Stimulated activated CD4-positive, alpha-beta T cell treated with anti-CD3 and anti-CD28 coated beads, TNF-alpha, amount 100 ng/mL, for 1 hour (primary cell): ENCODE measurements around the gene SORCS1.
"Not testable (repeated sequence)": the region's sequence is repeated elsewhere in the genome, so short reads cannot be mapped to it uniquely, and the experiment has no call there.

Source experiments
- DNase-seq, 3 donors: peaks; one replicate each; pipeline ENCODE4 v3.0.0-alpha.2; 2020; ENCODE audit warnings: low read depth in 3 of 3, low spot score in 1 of 3

The SORCS1 gene

DNA sequence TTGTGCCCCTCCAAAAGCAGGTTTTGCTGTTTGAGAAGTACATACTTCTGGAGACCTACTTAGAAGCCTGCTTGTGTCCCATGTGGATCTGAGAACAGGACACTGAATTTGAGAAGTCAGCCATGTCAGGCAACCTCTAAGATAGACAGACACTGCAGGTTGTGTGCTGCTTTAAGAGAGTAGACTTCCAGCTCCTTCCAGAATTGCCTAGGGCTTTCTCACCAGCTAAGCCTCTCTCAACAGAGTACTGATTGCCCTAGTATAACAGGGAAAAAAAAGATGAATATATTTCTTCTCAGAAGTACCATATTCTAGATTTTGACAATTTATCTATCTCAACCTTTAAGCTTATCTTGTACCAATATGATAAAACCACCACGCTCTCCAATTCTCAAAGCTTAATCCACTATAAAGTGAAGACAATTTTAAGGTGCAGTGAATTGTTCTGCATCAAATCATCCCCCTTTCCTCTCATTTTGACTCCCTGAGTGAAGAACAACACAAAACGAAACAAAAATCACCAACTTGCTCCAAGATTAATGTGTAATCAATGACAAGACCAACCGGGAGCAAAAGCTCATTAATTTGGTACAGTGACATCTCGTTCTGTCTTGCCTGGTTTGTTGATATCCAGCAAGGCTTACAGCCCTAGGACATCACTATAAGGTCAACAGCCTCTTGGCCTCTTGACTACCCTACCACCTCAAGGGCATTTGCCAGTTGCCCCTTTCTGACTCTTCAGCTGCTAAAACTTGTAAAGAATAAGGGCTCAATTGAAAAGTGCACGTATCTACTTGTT lies 214.6 kb downstream of the SORCS1 start:
- no peak for DNase-seq

DNA sequence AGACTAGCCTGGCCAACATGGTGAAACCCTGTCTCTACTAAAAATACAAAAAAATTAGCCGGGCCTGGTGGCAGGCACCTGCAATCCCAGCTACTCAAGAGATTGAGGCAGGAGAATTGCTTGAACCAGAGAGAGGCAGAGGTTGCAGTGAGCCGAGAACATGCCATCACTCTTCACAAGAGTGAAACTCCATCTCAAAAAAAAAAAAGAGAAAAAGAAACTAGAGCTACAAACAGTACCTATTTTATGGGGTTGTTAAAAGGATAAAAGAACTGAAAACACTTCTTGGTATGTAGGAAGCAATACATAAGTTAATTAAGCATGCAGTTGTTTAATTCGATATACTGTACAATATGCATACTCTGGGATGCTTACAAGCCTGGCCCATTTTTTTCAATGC lies 216.9 kb downstream of the SORCS1 start:
- no peak for DNase-seq

DNA sequence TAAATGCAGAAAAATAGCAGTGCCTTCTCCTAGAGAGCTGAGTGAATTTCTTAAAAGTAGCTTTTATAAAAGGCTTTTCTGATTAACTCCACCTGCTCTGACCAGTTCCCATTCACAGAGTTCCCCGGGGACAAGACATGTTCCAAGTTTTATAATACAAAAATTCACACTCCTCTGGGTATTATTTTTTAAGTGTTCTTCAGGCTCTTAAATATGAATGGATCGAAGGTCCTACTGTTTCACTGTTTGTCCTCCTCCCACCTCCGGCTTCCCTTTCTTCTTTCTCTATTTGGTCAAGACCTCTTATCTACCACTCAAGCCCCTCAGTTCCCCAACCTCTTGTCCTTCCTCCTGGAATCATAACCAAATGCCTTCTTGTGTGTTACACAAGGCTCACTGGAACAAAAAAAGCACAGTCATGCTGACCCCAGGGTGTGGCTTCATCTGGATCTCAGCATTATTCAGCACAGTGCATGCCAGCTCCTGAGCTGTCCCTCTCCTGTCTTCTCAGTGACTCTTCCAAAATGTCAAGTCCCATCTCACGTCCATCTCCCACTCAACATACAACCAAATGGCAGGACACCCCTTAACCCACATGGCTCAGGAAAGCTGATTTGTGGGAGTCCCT lies 222.4 kb downstream of the SORCS1 start:
- DNase-seq, result no peak

DNA sequence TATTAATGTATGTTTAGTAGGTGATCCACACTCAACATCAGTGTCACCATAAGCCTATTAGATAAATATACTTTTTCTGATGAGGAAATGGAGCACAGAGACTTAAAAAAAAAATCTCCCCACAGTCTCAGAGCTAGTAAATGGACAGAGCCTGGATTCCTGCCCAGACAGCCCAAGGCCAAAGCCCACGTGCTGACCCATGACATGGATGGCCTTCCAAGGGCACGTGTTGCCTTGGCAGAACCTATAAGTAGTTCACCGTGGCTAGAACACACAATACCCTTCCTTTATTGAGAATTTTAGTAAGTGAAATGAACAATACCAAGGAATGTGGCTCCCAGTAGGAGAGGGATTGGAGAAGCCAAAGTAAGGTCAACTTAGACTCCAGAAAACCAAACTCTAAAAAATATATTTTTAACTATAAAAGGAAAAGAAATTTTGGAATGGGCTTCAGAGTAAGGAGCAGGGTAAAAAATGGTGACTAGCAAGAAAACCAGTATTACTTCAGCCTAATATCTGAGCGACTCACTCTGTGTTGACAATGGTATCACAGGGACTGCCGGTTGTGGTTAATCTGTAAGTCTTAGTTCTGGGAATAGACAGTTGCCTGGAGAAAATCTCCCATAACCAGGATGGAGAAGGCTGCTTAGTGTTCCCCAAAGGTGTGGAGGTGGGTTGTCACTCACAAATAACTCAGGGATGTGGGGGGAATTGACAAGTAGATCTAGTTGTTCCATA lies 223.0 kb downstream of the SORCS1 start:
- no peak for DNase-seq

DNA sequence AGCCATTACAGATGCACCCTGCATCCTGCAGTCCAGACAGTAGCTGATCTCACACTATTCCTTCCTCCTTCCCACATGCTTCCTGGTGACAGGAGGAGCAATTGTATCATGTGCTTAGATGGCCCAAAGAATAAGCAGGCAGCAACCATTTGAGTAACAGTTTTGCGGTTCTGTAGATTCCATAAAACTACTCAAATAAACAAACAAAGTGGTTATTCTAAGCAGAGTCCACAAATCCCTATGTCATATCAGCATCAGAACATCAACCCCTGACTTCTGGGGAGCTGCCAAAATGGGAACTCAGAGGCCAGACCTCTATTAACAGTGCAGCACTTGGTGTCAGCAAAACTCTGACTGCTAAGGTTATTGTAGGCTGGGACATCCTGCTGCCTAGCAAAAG lies 226.0 kb downstream of the SORCS1 start:
- no peak for DNase-seq

DNA sequence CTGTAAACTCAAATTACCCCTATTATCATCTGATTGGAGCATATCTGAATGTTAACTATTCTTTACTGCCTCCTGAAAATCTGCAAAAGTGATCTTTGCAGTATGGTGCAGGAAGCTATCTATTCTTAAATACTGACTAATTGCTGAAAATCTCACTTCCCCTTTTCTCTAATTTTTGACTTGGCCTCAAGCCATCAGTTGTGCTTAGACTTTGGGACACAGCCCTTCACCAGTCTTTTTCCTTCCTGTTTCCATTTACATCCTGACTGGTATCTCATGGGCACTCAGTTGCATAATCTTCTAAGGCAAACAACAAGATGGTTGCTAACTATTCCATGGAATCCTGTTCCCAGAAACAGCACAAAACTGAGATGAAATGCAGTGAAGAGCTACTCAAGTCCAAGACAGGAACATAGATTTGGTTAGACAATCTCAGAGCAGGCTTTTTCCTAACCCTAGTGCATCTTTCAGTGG lies 228.5 kb downstream of the SORCS1 start:
- no peak for DNase-seq

DNA sequence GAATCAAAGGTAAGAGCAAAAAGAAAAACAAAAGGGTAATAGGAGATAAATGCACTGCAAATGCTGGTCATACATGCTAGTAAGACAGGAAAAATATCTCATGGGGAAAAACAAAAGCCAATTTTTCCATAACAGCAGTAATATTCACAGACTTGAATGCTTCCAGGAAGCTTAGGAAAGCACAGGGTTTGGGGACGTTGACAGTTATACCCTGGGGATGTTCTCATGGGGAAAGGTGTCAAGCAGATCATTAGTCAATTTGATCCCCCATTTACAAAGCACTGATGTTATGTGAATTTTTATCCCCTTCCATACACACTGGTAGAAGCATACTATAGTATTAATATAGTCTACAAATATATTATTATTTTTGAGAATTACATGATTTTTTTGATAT lies 232.7 kb downstream of the SORCS1 start:
- no peak for DNase-seq

DNA sequence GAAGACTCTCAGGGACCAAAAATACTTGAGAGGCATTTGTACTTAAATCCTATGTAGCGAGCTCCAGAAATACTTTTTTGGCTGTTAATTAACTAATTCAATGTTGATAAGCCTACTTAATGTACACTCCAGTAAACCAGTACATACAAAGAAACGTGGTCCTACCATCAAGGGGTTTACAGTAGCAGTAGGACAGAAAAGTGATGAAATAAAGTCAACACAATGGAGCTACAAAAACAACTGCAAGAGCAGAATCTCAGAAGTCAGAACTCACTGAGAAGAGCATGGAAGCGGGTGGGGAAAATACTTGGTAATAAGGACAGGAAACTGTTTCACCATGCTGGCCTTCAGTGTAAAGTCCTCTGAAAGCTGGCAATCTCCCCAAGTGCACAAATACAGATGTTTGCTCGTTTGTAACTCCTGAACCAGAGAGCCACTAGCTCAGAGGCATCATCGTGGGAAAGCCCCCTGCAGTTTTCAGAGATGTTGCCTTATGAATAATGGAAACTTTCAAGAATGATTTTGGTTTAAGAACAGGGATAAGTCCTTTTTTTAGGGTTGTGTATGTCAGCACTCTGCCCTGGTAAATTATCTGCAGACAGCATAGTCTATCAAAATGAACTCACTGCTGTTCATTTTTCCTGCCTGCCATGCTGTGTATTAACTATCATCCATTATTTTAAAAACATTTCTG lies 233.2 kb downstream of the SORCS1 start:
- DNase-seq, result no peak

DNA sequence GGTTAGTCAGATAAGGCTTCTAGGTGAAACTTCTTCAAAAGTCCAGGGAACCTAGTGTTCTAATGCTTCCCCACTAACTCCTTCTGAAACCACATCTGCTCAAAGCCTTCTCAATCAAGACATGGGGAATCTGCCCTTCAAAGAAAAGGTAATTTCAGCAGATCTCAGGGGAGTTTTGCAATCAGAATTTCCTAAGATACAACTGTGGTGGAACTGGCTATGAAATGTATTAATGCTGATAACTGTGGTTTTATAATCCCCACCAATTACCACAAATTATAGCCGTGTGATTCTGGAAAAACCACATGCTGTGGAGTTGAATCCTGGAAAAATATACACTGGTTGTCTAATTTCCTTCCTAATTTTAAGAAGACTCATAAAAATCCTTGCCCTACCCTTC lies 233.8 kb downstream of the SORCS1 start:
- no peak for DNase-seq

DNA sequence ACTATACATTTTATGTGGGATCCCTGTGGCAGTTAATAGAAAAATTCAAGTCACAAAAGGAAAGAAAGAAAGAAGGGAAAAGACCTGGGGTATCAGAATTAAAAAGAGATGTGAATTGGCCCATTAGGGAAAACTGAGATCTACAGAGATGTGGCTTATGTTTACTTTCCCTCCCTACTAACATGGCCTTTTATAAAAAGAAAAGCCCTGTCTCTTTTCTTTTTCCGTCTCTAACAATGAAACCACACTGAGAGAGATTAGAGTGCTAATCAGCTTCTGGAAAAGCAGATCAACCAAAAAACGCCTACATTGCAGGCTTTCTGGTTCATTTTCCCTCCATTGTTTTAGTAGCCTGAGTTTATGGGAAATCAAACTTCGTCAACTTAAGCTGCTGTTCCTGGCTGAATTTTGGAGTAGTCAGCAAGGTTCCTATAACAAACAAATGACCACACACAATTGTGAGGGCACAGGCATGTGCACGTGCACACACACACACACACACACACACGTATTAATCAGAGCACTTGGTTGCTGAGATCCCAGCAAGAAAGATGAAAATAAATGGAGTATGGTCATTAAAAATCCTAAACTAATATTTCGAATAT lies 235.1 kb downstream of the SORCS1 start:
- DNase-seq, result no peak

DNA sequence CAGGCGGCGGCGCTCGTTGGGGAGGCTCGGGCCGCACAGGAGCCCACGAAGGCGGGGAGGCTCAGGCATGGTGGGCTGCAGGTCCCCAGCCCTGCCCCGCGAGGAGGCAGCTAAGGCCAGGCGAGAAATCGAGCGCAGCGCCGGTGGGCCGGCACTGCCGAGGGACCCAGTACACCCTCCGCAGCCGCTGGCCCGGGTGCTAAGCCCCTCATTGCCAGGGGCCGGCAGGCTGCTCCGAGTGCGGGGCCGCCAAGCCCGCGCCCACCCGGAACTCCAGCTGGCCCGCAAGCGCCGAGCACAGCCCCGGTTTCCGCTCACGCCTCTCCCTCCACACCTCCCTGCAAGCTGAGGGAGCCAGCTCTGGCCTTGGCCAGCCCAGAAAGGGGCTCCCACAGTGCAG lies 236.4 kb downstream of the SORCS1 start:
- DNase-seq, result not testable (repeated sequence)

DNA sequence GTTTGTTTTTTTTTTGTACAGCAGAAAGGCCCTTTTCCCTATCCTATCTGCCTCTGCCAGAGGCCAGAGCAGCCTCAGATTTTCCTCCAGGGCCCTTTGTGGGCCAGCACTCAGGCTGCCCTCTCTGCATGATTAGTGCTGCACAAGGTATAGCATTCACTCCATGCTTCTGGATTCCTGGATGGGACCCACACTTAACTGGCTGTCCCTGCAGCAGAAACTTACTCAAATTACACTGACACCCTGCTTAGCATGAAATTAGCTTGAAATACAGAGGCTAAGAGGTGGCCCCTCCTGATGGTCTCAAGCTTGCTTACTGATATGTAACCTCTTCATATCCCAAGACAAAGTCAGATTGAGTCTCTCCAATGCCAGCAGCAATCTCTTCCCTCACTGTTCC lies 239.3 kb downstream of the SORCS1 start:
- DNase-seq, result no peak

DNA sequence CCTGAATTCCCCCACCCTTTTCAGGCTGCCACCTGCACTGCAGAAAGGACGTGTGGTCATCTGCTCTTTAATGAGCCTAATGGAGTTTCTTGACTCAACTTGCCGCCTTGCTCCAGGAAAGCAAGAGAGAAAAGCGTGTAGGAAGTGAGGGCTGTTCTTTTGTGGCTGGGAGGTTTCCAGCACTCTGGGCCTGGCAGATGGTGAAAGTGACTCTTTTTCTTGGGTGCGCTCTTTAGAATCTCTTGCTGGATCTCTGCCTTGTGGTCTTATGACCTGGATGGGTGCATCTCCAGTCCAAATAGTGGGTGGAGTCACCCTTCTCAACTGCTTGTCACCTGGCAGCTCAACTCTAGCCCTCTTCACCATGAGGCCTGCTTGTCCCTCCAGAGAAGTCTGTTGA lies 244.0 kb downstream of the SORCS1 start:
- no peak for DNase-seq

DNA sequence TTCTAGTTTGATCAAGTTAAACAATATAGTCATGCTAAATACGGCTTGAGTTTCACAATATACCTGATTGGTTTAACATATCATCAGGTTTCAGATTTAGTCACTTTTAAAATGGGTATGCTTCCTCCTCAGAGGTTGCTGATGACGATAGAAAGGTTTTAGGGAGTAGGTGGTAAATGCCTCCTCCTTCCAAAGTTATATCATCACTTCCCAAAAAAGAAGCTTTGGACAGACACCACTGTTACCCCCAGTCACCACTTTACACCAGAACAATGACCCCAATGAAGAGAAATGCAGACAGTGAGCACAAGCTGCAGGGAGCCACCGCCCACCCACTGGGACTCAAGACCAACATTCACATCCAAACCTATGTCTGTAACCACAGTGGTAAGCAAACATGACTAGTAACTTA lies 244.6 kb downstream of the SORCS1 start:
- no peak for DNase-seq

DNA sequence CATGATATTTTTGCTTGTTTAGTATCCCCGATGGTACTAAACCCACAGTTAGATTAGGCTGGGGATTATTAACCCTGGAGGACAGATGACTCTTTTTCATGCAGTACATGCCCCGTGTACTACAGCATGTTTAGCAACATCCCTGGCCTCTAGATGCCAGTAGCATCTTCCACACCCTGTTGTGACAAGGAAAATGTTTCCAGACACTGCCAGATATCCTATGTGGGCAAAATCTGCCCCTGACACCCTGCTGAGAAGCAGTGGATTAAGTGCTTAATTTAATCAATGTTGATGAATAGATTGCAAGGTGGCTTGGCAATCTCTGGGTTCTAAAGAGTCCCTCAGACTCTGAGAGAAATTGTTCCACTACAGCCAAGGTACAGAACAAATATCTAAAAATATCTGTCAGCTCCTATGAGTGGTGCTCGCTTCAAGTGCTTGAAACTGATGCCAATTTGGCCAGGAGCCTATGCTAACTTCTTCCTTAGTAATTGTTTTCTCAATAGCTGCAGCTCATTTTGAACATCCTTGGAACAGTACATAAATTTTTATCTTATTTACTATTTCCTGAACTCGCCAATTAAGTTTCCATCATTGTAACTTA lies 247.0 kb downstream of the SORCS1 start:
- DNase-seq, result no peak

DNA sequence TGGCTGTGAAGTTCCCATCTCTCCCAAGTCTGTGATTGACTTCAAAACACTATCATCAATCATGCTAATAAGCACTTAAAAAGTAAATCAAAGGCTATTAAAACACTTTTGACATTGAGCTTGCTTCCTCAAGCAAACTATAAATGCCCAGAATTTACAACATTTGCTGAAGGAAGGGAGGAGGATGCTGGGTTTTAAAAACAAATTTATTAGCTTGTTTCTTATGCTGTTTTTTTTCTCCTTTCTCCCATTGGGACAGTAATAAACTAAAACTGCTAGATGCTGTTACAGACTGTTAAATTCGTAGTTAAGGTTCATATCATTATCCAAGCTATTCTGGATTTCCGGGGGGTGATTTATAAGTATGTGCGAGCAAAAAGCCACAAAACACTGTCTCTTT lies 250.5 kb downstream of the SORCS1 start:
- no peak for DNase-seq

DNA sequence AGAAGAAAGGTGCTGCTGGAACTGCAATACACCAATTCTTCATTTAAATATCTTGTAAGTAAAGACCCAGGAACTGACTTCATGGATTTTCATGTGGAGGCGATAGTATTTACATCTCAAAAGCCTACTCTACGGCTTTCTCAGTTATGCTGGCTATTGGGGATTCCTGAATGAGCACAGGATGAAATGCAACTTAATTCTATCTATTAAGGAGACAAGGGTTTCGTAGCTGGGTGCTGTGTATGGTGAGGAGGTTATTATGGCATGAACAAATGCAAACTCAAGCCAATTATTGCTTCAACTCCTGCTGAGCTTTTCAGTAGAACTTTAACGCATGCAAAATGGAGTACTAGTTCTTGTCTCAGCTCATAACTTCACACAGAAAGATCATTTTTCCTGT lies 251.2 kb downstream of the SORCS1 start:
- DNase-seq, result no peak

DNA sequence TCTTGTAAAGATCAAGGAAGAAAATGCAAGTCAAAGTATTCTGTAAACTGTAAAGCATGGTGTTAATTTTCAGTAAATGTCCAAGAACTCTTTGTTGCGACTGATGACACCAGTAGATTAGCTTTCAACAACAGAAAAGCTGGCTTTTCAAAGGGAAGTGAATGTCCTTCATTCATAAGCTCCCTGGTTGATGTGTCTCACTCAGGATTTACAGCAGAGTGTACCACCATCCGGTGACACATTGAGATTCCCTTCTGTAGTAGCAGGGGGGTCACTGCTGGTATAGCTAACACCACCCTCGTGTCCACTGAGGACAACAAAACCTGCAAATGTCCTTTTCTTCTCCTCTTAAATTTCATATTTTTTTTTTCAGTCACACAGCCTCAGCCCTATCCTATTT lies 253.4 kb downstream of the SORCS1 start:
- DNase-seq, result no peak

DNA sequence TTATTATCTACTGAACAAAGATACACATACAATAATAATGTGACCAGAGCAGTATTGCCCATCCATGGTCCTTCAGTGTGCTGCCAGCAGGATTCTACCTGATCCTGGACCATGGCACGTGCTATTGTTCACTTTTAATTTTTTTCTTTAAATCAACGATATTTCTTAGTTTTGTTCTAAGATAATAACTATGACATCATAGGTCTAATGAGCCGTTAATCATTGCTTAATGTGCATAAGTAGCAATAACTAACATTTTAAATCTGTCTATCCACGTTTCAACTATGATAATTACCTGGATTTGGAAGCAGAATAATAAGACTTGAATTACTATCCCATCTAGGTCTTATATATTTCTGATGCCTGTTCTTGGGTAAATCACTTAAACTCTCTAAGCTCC lies 253.8 kb downstream of the SORCS1 start:
- no peak for DNase-seq

DNA sequence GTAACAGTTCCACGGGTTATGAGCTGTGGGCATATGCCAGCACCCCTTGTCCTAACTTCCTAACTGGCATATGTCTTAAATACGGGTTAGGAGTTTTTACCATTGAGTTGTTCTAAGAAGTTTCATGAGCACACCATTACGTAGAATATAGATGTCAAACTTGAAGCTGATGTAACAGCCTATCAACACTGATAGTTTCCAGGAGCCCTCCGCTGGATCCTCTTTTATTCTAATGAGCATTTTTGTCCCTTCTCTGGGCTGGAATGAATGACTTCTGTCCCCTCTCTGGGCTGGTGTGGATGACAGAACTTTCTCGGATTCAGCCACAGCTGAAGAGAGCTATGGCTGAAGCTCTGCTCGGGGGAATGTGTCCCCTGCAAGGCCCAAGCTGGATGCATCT lies 256.3 kb downstream of the SORCS1 start:
- no peak for DNase-seq

DNA sequence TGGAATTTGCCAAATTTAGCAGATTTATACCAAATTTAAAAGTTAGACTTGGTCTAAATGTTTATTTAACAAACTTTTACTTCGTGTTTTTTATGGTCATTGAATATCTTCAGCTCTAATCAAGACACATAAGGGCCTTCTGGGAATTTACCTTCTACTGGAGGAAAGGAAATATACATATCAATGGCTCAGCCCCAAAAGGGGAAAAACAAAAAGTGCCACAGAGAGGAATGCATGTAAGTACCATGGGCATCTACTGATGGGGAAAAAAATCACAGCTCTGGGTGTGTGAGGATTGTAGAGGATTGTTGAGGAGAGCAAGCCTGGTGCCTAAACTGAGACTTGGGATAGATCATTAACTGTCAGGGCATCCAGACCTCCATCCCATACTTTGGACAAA lies 260.3 kb downstream of the SORCS1 start:
- DNase-seq, result no peak
